Kidney (tissue), 14 donors: Measurements from ENCODE around the gene TST. TPM values are rescaled to one million over a fixed set of nuclear protein-coding genes. Genes with fewer than 3 reads are reported as not detected.
A peak's percentile ranks its signal among the peaks of the same experiment; 100 is the strongest.

Source experiments
- DNase-seq, 5 donors: peaks; one replicate each; pipeline ENCODE4 v3.0.0-alpha.2; 2013 to 2020
- FAIRE-seq: peaks from 2 replicates; lab custom pipeline; 2012; peaks lifted over from hg19 to GRCh38; lab: Jason Lieb, UNC
- H3K27ac ChIP-seq, 2 donors: one replicate each; pipeline ENCODE4 v1.7.0; 2013; ENCODE audit warnings: low read depth in 2 of 2, low read length in 2 of 2, inconsistent platforms in 1 of 2
- H3K27me3 ChIP-seq: one replicate; pipeline ENCODE4 v1.7.1; 2013; ENCODE audit warnings: low read length, inconsistent platforms; ENCODE audit not compliant: control insufficient read depth, insufficient read depth
- H3K36me3 ChIP-seq, 3 donors: one replicate each; pipeline versions ENCODE4 v1.7.0 to v1.7.1; 2013; ENCODE audit warnings: low read length in 3 of 3, control low read depth in 1 of 3, inconsistent platforms in 1 of 3; ENCODE audit not compliant: insufficient read depth in 3 of 3, control insufficient read depth in 2 of 3
- H3K4me1 ChIP-seq, 3 donors: one replicate each; pipeline versions ENCODE4 v1.7.0 to v1.7.1; 2013; ENCODE audit warnings: low read length in 3 of 3, inconsistent platforms in 1 of 3, low read depth in 1 of 3; ENCODE audit not compliant: control insufficient read depth in 2 of 3, insufficient read depth in 2 of 3
- H3K4me3 ChIP-seq, 3 donors: one replicate each; pipeline versions ENCODE4 v1.7.0 to v1.8.1; 2013; ENCODE audit warnings: low read length in 3 of 3, control low read depth in 1 of 3, inconsistent platforms in 1 of 3
- H3K9ac ChIP-seq, 3 donors: one replicate each; pipeline versions ENCODE4 v1.7.0 to v1.7.1; 2013; ENCODE audit warnings: low read length in 3 of 3, control low read depth in 1 of 3, inconsistent platforms in 1 of 3
- H3K9me3 ChIP-seq, 3 donors: one replicate each; pipeline versions ENCODE4 v1.7.0 to v1.7.1; 2013; ENCODE audit warnings: low read length in 3 of 3, control low read depth in 1 of 3, inconsistent platforms in 1 of 3; ENCODE audit not compliant: control insufficient read depth in 2 of 3, insufficient read depth in 1 of 3
- intact Hi-C: fragments of 100-400 bp; cut with DNase I; formaldehyde crosslinking; loops from one replicate; pipeline ENCODE4 v1.11.1; 2022
- polyA plus RNA-seq: library from polyadenylated mRNA; stranded (reverse); fragments of 350-450 nt; fragmentation: Illumina TruSeq; extraction: RNeasy Lipid Tissue Mini Kit (QIAGEN cat#74804); gene quantifications from one replicate; pipeline ENCODE4 v1.2.3, GENCODE V29; 2014; ENCODE audit warnings: low read depth, low replicate concordance; ENCODE audit not compliant: insufficient read depth
- total RNA-seq: library from RNA; stranded (reverse); fragmentation: NEBNext Ultra II Directional; extraction: Animal tissue kit (Norgen Biotek cat#: 25700); gene quantifications from one replicate; pipeline ENCODE4 v1.2.1, GENCODE V29; 2021
- TF ChIP-seq, protein P1 (sequence below): IDR thresholded peaks from 3 replicates; pipeline ENCODE4 v1.5.1; 2012; ENCODE audit warnings: mild to moderate bottlenecking, moderate library complexity, borderline replicate concordance; ENCODE audit not compliant: insufficient read depth; ENCODE audit errors: extremely low read depth
- donor health status: control.
- donor health status: control.
- donor health status: control.
- donor health status: control.
- donor health status: control.
- donor health status: DM: yes; HTN: yes; CAD: no.
- donor health status: Normal renal cell carcinoma (clear cell type).

Gene TST
- total and polyA plus RNA-seq, 2 donors from 2014 or later = 48.7 to 283 TPM

DNA sequence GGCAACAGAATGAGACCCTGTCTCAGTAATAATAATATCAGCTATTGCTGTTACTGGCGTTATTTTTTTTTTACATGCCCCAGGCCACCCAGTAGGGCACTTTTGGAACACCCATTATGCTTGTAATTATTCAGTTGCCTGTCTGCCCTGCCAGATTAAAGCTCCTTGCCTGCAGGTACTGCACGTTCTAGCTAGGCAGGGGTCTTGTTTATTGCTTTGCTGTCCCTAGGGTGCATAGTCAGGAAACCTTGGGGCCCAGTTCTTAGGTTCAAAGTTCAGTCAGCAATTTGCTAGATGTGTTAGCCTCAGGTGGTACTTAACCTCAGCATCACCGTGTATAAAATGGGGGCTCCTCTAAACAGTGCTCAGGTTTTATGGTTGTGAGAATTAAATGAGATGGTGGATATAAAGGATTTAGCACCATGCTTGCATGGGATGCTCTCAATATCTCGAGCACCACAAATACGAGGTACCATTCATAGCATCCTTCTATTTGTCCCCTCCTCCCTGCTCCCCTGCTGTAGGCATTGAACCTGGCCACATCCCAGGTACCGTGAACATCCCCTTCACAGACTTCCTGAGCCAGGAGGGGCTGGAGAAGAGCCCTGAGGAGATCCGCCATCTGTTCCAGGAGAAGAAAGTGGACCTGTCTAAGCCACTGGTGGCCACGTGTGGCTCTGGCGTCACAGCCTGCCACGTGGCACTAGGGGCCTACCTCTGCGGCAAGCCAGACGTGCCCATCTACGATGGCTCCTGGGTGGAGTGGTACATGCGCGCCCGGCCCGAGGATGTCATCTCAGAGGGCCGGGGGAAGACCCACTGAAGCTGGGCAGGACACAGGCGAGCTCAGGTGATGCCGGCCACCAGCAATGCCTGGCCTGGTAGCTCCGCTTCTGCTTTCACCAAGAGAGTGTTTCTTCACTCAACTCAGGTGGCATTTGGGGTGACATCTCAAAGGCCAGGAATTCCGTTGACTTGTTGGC is 9.7 kb upstream of the TST start:
- FAIRE-seq (no peak), DNase-seq (peak in 1 of 5 donors; percentile 59)
- intact Hi-C loops = no loop called here
- Histone ChIP-seq H3K36me3 (peaks cover 2 to 15% (median 2%) of the 10 kb centered on the region in 3 donors), H3K27me3 (no peaks in the 10 kb centered on the region), H3K4me1 (peaks cover 0 to 28% (median 10%) of the 10 kb centered on the region in 3 donors), H3K9me3 (no peaks in the 10 kb centered on the region), H3K27ac (no peak overlapping the region), H3K4me3 (no peak overlapping the region), H3K9ac (no peak overlapping the region)
- TF ChIP-seq, protein P1, sequence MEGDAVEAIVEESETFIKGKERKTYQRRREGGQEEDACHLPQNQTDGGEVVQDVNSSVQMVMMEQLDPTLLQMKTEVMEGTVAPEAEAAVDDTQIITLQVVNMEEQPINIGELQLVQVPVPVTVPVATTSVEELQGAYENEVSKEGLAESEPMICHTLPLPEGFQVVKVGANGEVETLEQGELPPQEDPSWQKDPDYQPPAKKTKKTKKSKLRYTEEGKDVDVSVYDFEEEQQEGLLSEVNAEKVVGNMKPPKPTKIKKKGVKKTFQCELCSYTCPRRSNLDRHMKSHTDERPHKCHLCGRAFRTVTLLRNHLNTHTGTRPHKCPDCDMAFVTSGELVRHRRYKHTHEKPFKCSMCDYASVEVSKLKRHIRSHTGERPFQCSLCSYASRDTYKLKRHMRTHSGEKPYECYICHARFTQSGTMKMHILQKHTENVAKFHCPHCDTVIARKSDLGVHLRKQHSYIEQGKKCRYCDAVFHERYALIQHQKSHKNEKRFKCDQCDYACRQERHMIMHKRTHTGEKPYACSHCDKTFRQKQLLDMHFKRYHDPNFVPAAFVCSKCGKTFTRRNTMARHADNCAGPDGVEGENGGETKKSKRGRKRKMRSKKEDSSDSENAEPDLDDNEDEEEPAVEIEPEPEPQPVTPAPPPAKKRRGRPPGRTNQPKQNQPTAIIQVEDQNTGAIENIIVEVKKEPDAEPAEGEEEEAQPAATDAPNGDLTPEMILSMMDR = no peak

DNA sequence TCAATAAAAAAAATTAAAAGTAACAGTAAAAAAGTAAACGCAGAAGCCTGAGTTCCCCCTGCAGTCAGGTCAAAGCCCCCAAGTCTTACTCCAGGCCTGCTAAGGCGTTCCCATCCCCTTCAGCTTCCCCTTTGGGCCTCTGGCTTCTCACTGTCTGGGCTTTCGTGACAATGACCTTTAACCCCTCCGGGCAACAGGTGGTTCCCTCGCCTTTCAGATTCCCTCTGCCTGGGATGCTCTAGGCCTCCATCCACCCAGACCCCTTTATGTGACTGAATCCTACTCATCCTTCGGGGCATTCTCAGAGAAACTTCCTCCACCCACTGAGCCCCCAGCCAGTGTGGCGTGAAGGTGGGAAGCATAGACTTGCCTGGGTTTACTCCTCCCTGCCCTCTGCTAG is 8.3 kb upstream of the TST start:
- FAIRE-seq (no peak), DNase-seq (peak in 1 of 5 donors; percentile 13)
- Histone ChIP-seq H3K4me1 (peaks cover 0 to 19% (median 10%) of the 10 kb centered on the region in 3 donors), H3K27me3 (no peaks in the 10 kb centered on the region), H3K27ac (no peak overlapping the region), H3K9me3 (no peaks in the 10 kb centered on the region), H3K36me3 (peaks cover 2 to 15% (median 2%) of the 10 kb centered on the region in 3 donors), H3K9ac (no peak overlapping the region), H3K4me3 (no peak overlapping the region)
- intact Hi-C loops = no loop called here
- TF ChIP-seq, protein P1 = no peak

DNA sequence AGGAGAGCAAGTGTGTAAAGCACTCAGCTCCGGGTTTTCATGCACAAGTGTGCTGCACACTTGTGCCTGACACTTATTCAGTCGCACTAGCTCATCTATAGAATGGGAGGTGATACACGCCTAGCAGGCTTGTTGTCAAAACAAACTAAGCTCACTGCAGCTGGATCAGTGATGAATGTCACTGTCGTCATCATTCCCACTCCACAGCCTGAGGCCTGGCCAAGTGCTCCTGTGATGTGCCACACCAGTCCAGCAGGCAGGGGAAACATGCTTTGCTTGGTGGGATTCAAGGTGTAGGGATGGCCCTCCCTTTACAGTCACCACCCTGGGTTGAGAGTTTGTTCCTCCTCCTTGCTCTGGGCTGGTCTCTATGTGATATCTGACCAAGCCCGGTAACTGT is 7.1 kb upstream of the TST start:
- DNase-seq = peak in 1 of 5 donors; percentile 18
- TF ChIP-seq, protein P1 = no peak
- peaks cover 2 to 15% (median 2%) of the 10 kb centered on the region in 3 donors for H3K36me3 ChIP-seq
- peaks cover 0 to 21% (median 5%) of the 10 kb centered on the region in 3 donors for H3K4me1 ChIP-seq
- no peak overlapping the region for H3K9ac ChIP-seq
- H3K27me3 ChIP-seq = no peaks in the 10 kb centered on the region
- FAIRE-seq = no peak
- intact Hi-C loops = no loop called here
- no peak overlapping the region for H3K27ac ChIP-seq
- no peak overlapping the region for H3K4me3 ChIP-seq
- H3K9me3 ChIP-seq = no peaks in the 10 kb centered on the region
